ENCODE results near the gene QSOX2. TPM values are rescaled to one million over a fixed set of nuclear protein-coding genes. Genes with fewer than 3 reads are reported as not detected.

Gene QSOX2
- total and polyA plus RNA-seq, 4 donors, result 0.79 to 12.7 (median 4.3) TPM

GRCh38 chr9:136247947-136248637 lies 2.5 kb upstream of the QSOX2 start:
- no peaks in the 10 kb centered on the region for H3K27me3 ChIP-seq (ENCODE audit: control insufficient read depth in 4 of 4, insufficient read depth in 4 of 4, low read length in 3 of 4)
- DNase-seq (ENCODE audit: low spot score), result no peak
- H3K27ac ChIP-seq (ENCODE audit: low read depth in 1 of 2, low read length in 2 of 2), result no peak overlapping the region
- 92% methylated on average over 24 of the region's 24 CpGs for WGBS
- TF ChIP-seq MAX (IDR thresholded peaks at IDR 0.05) (no peak), GABPA (IDR thresholded peaks at IDR 0.05 in 1 of 2, conservative IDR thresholded peaks at IDR 0.05 in 1 of 2) (no peak), FOXA2 (IDR thresholded peaks at IDR 0.05) (no peak), FOXA1 (IDR thresholded peaks at IDR 0.05) (no peak), EGR1 (IDR thresholded peaks at IDR 0.05; ENCODE audit: low read depth in 2 of 2) (no peak), RAD21 (IDR thresholded peaks at IDR 0.05) (no peak), CTCF (IDR thresholded peaks at IDR 0.05; ENCODE audit: low read depth, low read length, missing input control) (no peak), SP1 (IDR thresholded peaks at IDR 0.05) (no peak), YY1 (IDR thresholded peaks at IDR 0.05) (no peak), TAF1 (conservative IDR thresholded peaks at IDR 0.05) (no peak), RXRA (IDR thresholded peaks at IDR 0.05) (no peak), HNF4G (IDR thresholded peaks at IDR 0.05) (no peak), ZBTB33 (IDR thresholded peaks at IDR 0.05) (no peak), REST (IDR thresholded peaks at IDR 0.05) (no peak), NR2F2 (IDR thresholded peaks at IDR 0.05) (no peak), JUND (IDR thresholded peaks at IDR 0.05) (no peak), ATF3 (IDR thresholded peaks at IDR 0.05) (no peak)
- no peak overlapping the region for H3K4me3 ChIP-seq (ENCODE audit: low read depth in 1 of 3, low read length in 3 of 3)
- no peaks in the 10 kb centered on the region for H3K36me3 ChIP-seq (ENCODE audit: control insufficient read depth in 4 of 4, insufficient read depth in 3 of 4, low read depth in 1 of 4, low read length in 3 of 4)
- peaks cover 3 to 16% (median 10%) of the 10 kb centered on the region in 4 donors for H3K4me1 ChIP-seq (ENCODE audit: control insufficient read depth in 4 of 4, insufficient read depth in 4 of 4, low read length in 3 of 4)
- no peaks in the 10 kb centered on the region for H3K9me3 ChIP-seq (ENCODE audit: control insufficient read depth in 4 of 4, low read length in 3 of 4)
- no peak overlapping the region for H3K9ac ChIP-seq (ENCODE audit: low read depth in 1 of 2, low read length in 2 of 2)

Measured in liver (tissue), 9 donors.